ENCODE data around the gene NRXN2.

Gene NRXN2

DNA sequence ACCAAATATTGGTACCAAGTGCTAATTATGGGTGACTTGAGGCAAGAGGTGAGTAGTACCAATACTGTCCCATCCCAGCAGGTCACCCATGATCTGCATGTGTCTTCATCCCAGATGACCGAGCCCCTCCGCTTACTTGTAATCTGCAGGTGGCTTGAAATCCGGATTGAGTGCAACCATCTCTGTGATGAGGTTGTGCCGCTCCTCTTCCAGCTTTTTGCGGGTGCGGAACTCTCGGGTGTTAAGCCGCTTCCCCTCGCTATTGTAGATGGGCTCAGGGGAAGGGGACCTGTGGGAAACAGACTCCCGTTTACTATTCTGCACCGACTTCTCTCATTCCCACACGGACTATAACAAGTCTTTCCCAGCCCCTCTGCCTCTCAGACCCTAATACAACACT lies 47.1 kb upstream of the NRXN2 start:
- CTCF ChIA-PET = interaction anchor here (2.0 kb wide), 1 partner anchor 26 kb away, joined by 8 read pairs; the partner anchor contains the start of gene RASGRP2
- POLR2A ChIA-PET = interaction anchor here (0.8 kb wide), 1 partner anchor 9 kb away, joined by 4 read pairs; no protein-coding TSS in a partner anchor

DNA sequence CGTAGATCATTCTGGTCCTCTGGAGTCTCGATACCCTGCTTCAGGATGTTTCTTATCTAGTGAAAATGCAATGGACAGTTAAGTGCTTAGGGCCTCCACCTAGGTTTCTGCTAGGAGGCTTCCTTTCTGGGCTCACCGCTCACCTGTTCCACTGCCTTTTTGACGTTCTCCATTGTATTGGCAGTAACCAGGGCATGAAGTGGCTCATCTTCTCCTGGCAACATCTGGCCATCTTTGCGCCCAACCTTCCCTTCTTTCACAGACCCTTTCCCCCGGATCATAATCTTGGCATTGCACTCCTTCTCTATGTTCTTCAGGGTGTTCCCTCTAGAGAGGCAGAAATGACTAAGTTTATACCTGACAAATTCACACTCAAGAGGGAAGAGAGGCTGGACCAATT lies 46.3 kb upstream of the NRXN2 start:
- H3K27ac ChIP-seq (ENCODE audit: extremely low read depth, low read depth, low read length) = no peak overlapping the region
- TF ChIP-seq ZNF623 (tag by site-specific recombination; IDR thresholded peaks at IDR 0.05) (no peak), GLIS2 (tag by site-specific recombination; IDR thresholded peaks at IDR 0.05) (no peak), ZSCAN30 (tag by site-specific recombination; IDR thresholded peaks at IDR 0.05) (no peak), ZNF571 (tag by site-specific recombination; IDR thresholded peaks at IDR 0.05) (no peak)
- TF ChIP-seq, protein P1, sequence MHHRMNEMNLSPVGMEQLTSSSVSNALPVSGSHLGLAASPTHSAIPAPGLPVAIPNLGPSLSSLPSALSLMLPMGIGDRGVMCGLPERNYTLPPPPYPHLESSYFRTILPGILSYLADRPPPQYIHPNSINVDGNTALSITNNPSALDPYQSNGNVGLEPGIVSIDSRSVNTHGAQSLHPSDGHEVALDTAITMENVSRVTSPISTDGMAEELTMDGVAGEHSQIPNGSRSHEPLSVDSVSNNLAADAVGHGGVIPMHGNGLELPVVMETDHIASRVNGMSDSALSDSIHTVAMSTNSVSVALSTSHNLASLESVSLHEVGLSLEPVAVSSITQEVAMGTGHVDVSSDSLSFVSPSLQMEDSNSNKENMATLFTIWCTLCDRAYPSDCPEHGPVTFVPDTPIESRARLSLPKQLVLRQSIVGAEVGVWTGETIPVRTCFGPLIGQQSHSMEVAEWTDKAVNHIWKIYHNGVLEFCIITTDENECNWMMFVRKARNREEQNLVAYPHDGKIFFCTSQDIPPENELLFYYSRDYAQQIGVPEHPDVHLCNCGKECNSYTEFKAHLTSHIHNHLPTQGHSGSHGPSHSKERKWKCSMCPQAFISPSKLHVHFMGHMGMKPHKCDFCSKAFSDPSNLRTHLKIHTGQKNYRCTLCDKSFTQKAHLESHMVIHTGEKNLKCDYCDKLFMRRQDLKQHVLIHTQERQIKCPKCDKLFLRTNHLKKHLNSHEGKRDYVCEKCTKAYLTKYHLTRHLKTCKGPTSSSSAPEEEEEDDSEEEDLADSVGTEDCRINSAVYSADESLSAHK (tag by site-specific recombination; IDR thresholded peaks at IDR 0.05) = no peak
- TF ChIP-seq, protein P2, sequence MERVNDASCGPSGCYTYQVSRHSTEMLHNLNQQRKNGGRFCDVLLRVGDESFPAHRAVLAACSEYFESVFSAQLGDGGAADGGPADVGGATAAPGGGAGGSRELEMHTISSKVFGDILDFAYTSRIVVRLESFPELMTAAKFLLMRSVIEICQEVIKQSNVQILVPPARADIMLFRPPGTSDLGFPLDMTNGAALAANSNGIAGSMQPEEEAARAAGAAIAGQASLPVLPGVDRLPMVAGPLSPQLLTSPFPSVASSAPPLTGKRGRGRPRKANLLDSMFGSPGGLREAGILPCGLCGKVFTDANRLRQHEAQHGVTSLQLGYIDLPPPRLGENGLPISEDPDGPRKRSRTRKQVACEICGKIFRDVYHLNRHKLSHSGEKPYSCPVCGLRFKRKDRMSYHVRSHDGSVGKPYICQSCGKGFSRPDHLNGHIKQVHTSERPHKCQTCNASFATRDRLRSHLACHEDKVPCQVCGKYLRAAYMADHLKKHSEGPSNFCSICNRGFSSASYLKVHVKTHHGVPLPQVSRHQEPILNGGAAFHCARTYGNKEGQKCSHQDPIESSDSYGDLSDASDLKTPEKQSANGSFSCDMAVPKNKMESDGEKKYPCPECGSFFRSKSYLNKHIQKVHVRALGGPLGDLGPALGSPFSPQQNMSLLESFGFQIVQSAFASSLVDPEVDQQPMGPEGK (tag by site-specific recombination; IDR thresholded peaks at IDR 0.05) = no peak
- TF ChIP-seq, protein P3, sequence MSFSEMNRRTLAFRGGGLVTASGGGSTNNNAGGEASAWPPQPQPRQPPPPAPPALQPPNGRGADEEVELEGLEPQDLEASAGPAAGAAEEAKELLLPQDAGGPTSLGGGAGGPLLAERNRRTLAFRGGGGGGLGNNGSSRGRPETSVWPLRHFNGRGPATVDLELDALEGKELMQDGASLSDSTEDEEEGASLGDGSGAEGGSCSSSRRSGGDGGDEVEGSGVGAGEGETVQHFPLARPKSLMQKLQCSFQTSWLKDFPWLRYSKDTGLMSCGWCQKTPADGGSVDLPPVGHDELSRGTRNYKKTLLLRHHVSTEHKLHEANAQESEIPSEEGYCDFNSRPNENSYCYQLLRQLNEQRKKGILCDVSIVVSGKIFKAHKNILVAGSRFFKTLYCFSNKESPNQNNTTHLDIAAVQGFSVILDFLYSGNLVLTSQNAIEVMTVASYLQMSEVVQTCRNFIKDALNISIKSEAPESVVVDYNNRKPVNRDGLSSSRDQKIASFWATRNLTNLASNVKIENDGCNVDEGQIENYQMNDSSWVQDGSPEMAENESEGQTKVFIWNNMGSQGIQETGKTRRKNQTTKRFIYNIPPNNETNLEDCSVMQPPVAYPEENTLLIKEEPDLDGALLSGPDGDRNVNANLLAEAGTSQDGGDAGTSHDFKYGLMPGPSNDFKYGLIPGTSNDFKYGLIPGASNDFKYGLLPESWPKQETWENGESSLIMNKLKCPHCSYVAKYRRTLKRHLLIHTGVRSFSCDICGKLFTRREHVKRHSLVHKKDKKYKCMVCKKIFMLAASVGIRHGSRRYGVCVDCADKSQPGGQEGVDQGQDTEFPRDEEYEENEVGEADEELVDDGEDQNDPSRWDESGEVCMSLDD (tag by site-specific recombination; IDR thresholded peaks at IDR 0.05) = no peak
- ChIA-PET CTCF (interaction anchor here (2.1 kb wide), 1 partner anchor 81 kb away, joined by 12 read pairs; no protein-coding TSS in a partner anchor), POLR2A (interaction anchor here (0.7 to 0.8 kb wide), 2 partner anchors 8 to 9 kb away, joined by 3 to 4 read pairs; partner anchors contain the start of gene SF1)
- H3K4me1 ChIP-seq (ENCODE audit: control insufficient read depth, insufficient read depth, low read length) = peaks cover 4% of the 10 kb centered on the region
- no peaks in the 10 kb centered on the region for H3K9me3 ChIP-seq (ENCODE audit: control insufficient read depth, insufficient read depth, low read depth, low read length)
- H3K4me3 ChIP-seq (ENCODE audit: low read depth, low read length) = no peak overlapping the region
- peaks cover 18 to 99% of the 10 kb centered on the region in 2 experiments for H3K36me3 ChIP-seq (ENCODE audit: control insufficient read depth in 2 of 2, insufficient read depth in 1 of 2, low read length in 2 of 2)

More for the DNA sequence above, 47.1 kb upstream of the NRXN2 start:
- TF ChIP-seq ZNF394 (tag by site-specific recombination; IDR thresholded peaks at IDR 0.05; ENCODE audit: borderline replicate concordance) (no peak), ZNF354C (tag by site-specific recombination; IDR thresholded peaks at IDR 0.05; ENCODE audit: borderline replicate concordance, low read depth) (no peak), ZNF114 (tag by site-specific recombination; IDR thresholded peaks at IDR 0.05) (no peak), ZNF701 (tag by site-specific recombination; IDR thresholded peaks at IDR 0.05) (no peak), ZNF747 (tag by site-specific recombination; IDR thresholded peaks at IDR 0.05) (no peak), SP7 (tag by site-specific recombination; IDR thresholded peaks at IDR 0.05) (no peak), ZNF112 (tag by site-specific recombination; IDR thresholded peaks at IDR 0.05) (no peak), ZNF623 (tag by site-specific recombination; IDR thresholded peaks at IDR 0.05) (no peak), ZNF121 (tag by site-specific recombination; IDR thresholded peaks at IDR 0.05) (no peak)
- TF ChIP-seq, protein P2 (tag by site-specific recombination; IDR thresholded peaks at IDR 0.05) = no peak
- TF ChIP-seq, protein P4, sequence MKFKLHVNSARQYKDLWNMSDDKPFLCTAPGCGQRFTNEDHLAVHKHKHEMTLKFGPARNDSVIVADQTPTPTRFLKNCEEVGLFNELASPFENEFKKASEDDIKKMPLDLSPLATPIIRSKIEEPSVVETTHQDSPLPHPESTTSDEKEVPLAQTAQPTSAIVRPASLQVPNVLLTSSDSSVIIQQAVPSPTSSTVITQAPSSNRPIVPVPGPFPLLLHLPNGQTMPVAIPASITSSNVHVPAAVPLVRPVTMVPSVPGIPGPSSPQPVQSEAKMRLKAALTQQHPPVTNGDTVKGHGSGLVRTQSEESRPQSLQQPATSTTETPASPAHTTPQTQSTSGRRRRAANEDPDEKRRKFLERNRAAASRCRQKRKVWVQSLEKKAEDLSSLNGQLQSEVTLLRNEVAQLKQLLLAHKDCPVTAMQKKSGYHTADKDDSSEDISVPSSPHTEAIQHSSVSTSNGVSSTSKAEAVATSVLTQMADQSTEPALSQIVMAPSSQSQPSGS (tag by site-specific recombination; IDR thresholded peaks at IDR 0.05; ENCODE audit: low read depth) = no peak
- H3K27ac ChIP-seq (ENCODE audit: extremely low read depth, low read depth, low read length) = no peak overlapping the region
- H3K4me1 ChIP-seq (ENCODE audit: control insufficient read depth, insufficient read depth, low read length) = no peaks in the 10 kb centered on the region
- no peak overlapping the region for H3K4me3 ChIP-seq (ENCODE audit: low read depth, low read length)
- peaks cover 26 to 99% of the 10 kb centered on the region in 2 experiments for H3K36me3 ChIP-seq (ENCODE audit: control insufficient read depth in 2 of 2, insufficient read depth in 1 of 2, low read length in 2 of 2)
- no peaks in the 10 kb centered on the region for H3K9me3 ChIP-seq (ENCODE audit: control insufficient read depth, insufficient read depth, low read depth, low read length)
